GM19193 (cell line): ENCODE data around the gene B4GALNT4.

Experiments used
- POLR2A ChIP-seq: IDR thresholded peaks from 4 replicates; pipeline ENCODE4 v1.6.1; 2011; ENCODE audit not compliant: insufficient read depth, insufficient read length; ENCODE audit errors: extremely low read depth

B4GALNT4 gene

DNA sequence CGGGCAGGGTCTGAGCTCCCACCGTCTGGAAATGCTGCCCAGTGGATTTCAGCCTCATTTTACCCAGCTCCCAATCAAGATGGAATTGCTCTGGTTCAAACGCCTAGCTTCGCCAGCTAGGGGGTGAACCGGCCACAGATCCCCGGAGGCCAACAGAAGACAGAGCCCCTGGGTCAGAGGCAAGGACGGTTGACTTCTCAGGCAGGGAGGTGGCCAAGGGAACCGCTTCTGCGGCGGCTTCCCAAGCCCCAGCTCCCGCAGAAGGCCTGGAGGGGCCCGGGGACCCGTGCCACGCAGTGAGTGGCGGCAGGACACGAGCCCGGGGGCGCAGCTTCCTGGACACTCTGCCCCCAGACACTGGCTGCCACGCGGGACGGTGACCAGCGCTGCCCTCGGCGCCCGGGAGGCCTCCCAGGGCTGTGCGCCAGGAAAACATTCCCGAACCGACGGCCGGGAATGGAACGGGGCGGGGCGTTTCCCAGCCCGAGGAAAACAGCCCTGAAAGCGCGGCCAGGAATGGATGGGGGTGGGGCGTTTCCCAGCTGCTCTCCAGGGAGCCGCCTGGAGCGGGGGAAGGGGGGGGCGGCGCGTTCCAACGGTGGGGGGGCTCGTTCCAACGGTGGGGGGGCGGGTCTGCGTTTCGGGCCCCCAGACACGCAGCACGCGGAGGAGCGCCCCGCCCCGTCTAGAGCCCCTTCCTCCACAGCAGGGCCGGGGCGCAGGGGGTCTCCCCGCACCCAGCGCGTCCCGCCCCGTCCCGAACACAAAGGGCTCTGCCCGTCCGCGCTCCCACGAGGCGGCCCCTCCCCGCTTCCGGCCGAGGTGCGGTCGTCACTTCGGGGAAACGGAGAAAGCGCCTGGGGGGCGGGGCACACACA, 13.5 kb upstream of the B4GALNT4 start:
- TF ChIP-seq POLR2A = peak; percentile 59

DNA sequence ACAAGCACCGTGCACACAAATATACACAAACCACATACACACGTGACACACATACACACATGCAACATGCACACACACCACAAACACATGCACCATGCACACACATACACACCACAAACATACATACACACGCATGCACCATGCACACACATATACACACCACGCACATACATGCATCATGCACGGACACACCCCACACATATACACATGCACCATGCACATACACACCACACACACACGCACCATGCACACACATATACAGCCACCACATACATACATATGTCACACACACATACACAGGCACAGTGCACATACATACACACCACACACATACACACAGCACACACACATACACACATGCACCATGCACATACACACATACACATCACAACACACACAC, 12.7 kb upstream of the B4GALNT4 start:
- no peak for TF ChIP-seq POLR2A

GRCh38 chr11:357582-357981, 11.7 kb upstream of the B4GALNT4 start:
- TF ChIP-seq POLR2A = no peak

DNA sequence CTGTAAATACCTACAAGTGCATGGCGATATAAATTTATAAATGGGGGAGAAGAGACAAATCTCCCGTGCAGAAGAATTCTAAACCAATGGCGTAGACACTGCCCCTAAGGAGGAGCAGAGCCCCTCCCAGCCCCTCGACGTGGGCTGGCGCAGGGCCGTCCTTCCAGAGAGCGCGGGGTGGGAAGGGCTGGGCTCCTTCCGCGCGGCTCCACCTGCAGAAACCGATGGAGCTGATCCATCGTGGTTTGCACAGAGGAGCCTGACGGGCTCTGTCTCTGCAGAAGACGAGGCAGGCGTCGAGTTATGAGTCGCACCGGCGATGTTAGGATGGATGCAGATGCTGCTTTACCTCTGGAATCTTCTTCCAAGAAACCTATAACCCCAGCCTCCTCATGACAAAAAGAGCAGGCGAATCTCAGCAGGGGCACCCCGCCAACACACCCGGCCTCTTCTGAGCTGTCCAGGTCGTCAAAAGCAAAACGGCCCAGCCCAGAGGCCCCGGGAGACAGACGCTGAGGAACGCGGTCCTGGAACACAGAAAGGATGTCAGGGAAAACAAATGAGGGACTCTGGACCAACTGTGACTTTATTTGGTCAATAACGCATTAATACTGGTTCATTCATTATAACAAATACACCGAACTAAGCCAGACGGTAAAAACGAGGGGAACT, 11.0 kb upstream of the B4GALNT4 start:
- no peak for TF ChIP-seq POLR2A

- TF ChIP-seq POLR2A = no peak
These were observed 10.1 kb upstream of the B4GALNT4 start for GRCh38 chr11:359181-359714.

GRCh38 chr11:360326-361280, 8.7 kb upstream of the B4GALNT4 start:
- TF ChIP-seq POLR2A = no peak

DNA sequence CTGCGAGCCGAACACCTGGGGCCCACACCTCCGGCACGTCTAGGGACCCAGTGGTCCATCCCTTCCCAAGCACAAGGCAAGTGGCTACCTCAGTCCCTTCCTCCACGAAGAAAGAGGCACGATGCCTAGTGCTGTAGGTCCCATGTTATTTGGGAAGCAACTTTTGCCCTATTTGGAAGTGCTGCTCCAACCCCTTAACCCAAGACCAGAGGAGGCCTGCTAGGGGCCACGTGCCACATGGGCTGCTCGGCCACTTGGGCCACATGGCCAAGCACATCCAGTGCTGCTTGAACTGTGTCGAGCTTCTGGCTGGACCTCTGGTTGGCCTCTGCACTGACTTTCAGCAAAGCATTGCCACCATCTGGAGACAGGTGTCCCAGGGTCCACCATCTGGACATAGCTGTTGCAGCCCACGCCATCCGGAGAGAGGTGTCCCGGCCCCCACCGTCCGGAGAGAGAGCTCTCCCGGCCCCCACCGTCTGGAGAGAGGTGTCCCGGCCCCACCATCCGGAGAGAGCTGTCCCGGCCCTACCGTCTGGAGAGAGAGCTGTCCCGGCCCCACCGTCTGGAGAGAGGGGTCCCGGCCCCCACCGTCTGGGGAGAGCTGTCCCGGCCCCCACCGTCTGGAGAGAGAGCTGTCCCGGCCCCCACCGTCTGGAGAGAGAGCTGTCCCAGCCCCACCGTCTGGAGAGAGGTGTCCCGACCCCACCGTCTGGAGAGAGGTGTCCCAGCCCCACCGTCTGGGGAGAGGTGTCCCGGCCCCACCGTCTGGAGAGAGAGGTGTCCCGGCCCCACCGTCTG, 6.5 kb upstream of the B4GALNT4 start:
- no peak for TF ChIP-seq POLR2A

GRCh38 chr11:363948-364761, 5.1 kb upstream of the B4GALNT4 start:
- no peak for TF ChIP-seq POLR2A

GRCh38 chr11:364991-365725, 4.1 kb upstream of the B4GALNT4 start:
- TF ChIP-seq POLR2A = no peak

- no peak for TF ChIP-seq POLR2A
These were observed 3.5 kb upstream of the B4GALNT4 start for GRCh38 chr11:365831-366230.

DNA sequence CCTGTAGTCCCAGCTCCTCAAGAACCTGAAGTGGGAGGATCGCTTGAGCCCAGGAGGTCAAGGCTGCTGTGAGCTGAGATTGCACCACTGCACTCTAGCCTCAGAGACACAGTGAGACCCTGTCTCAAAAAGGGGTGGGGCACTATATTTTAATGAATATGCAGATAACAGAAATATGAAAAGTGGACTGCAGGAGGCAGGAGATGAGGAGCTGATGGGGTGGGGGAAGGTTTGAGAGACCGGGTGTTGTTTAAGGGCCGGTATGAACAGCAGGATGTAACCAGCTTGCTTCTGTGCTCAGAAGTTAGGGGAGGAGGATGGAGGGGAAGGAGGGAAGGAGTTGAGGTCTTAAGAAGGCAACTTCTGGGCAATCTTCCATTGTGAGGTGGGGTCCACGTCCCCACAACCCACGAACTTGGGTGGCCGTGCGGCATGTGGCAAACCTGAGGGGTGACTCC, 1.3 kb upstream of the B4GALNT4 start:
- TF ChIP-seq POLR2A = no peak
